Hepatocyte (in vitro differentiated cells): ENCODE measurements around the gene PSG4. TPM values are rescaled to one million over a fixed set of nuclear protein-coding genes. Genes with fewer than 3 reads are reported as not detected.
"Not testable (repeated sequence)": the region's sequence is repeated elsewhere in the genome, so short reads cannot be mapped to it uniquely, and the experiment has no call there.

ENCODE experiments used
- DNase-seq: peaks from one replicate; pipeline ENCODE4 v3.0.0-alpha.2; 2016; ENCODE audit warnings: low spot score
- H2AFZ ChIP-seq: fragments of 200-600 bp; sonication (generic); 2 replicates; pipeline ENCODE4 v1.6.0; 2016; ENCODE audit warnings: antibody characterized with exemption, mild to moderate bottlenecking
- H3K27ac ChIP-seq: fragments of 200-600 bp; sonication (generic); 2 replicates; pipeline ENCODE4 v1.5.1; 2016; ENCODE audit warnings: mild to moderate bottlenecking
- H3K27me3 ChIP-seq: fragments of 200-600 bp; sonication (generic); 2 replicates; pipeline ENCODE4 v1.6.1; 2016
- H3K36me3 ChIP-seq: fragments of 200-600 bp; sonication (generic); replicated peaks from 2 replicates; pipeline ENCODE4 v1.5.1; 2016; ENCODE audit warnings: low read depth; ENCODE audit not compliant: insufficient read depth
- H3K4me1 ChIP-seq: fragments of 200-600 bp; sonication (generic); 2 replicates; pipeline ENCODE4 v1.5.1; 2016; ENCODE audit warnings: mild to moderate bottlenecking, moderate library complexity; ENCODE audit not compliant: insufficient read depth
- H3K4me2 ChIP-seq: fragments of 200-600 bp; sonication (generic); 2 replicates; pipeline ENCODE4 v1.6.0; 2016
- H3K4me3 ChIP-seq: fragments of 200-600 bp; sonication (generic); 2 replicates; pipeline ENCODE4 v1.5.1; 2016; ENCODE audit warnings: mild to moderate bottlenecking
- H3K79me2 ChIP-seq: fragments of 200-600 bp; sonication (generic); 2 replicates; pipeline ENCODE4 v1.6.0; 2017; ENCODE audit warnings: mild to moderate bottlenecking
- H3K9me2 ChIP-seq: fragments of 200-600 bp; sonication (generic); replicated peaks from 2 replicates; pipeline ENCODE4 v1.6.0; 2017; ENCODE audit warnings: mild to moderate bottlenecking; ENCODE audit not compliant: insufficient read depth
- H3K9me3 ChIP-seq: fragments of 200-600 bp; sonication (generic); 2 replicates; pipeline ENCODE4 v1.5.1; 2016; ENCODE audit warnings: low read depth, mild to moderate bottlenecking
- H4K20me1 ChIP-seq: fragments of 200-600 bp; sonication (generic); 2 replicates; pipeline ENCODE4 v1.6.0; 2016; ENCODE audit warnings: mild to moderate bottlenecking; ENCODE audit not compliant: insufficient read depth, poor library complexity, severe bottlenecking
- CTCF ChIP-seq: fragments of 200-600 bp; sonication (generic); IDR thresholded peaks from 2 replicates; pipeline ENCODE4 v1.5.1; 2016; ENCODE audit warnings: antibody characterized with exemption, mild to moderate bottlenecking; ENCODE audit not compliant: poor library complexity
- EZH2 ChIP-seq: fragments of 200-600 bp; sonication (generic); IDR thresholded peaks from 2 replicates; pipeline ENCODE4 v1.6.1; 2016; ENCODE audit warnings: antibody characterized with exemption, mild to moderate bottlenecking, borderline replicate concordance
- EZH2phosphoT487 ChIP-seq: fragments of 200-600 bp; sonication (generic); IDR thresholded peaks from one replicate; pipeline ENCODE4 v1.6.1; 2018; ENCODE audit warnings: antibody characterized with exemption, mild to moderate bottlenecking, low read depth, moderate library complexity; ENCODE audit not compliant: unreplicated experiment, severe bottlenecking
- WGBS: methylation state at CpG from one replicate; pipeline ENCODE4 v1.1.6; 2016; ENCODE audit warnings: low lambda C conversion rate; ENCODE audit errors: missing lambda C conversion rate; 5-methylcytosine and 5-hydroxymethylcytosine counted together
- polyA plus RNA-seq: library from polyadenylated mRNA; unstranded; fragments of >200 nt; fragmentation: Nextera tagmentation; extraction: Ambion mirVana; gene quantifications from 2 replicates; pipeline ENCODE4 v1.2.1, GENCODE V29; 2016
- total RNA-seq: library from RNA; depleted of rRNA; stranded (reverse); fragments of >200 nt; gene quantifications from 2 replicates; pipeline ENCODE4 v1.2.3, GENCODE V29; 2014

Gene PSG4
- total and polyA plus RNA-seq, 2 experiments from 2014 or later: not detected

- Histone ChIP-seq H3K27ac (no peak overlapping the region), H3K9me3 (no peaks in the 10 kb centered on the region), H3K79me2 (no peaks in the 10 kb centered on the region), H4K20me1 (no peaks in the 10 kb centered on the region), H3K4me3 (no peak overlapping the region), H3K9me2 (no peaks in the 10 kb centered on the region), H3K4me1 (no peaks in the 10 kb centered on the region), H2AFZ (no peak overlapping the region), H3K27me3 (no peaks in the 10 kb centered on the region), H3K4me2 (no peak overlapping the region), H3K36me3 (no peaks in the 10 kb centered on the region)
- TF ChIP-seq CTCF (no peak), EZH2phosphoT487 (no peak), EZH2 (no peak)
- WGBS: 74% methylated on average over 2 of the region's 2 CpGs
- no peak for DNase-seq
Observed at GRCh38 chr19:43229315-43229714, 23.9 kb upstream of the PSG4 start.

- not testable (repeated sequence) for H3K4me2 ChIP-seq, H4K20me1 ChIP-seq, H3K9me2 ChIP-seq, H3K27ac ChIP-seq, H2AFZ ChIP-seq, H3K27me3 ChIP-seq, DNase-seq, H3K79me2 ChIP-seq, H3K9me3 ChIP-seq, H3K36me3 ChIP-seq, H3K4me1 ChIP-seq, H3K4me3 ChIP-seq
- 50% methylated on average over 2 of the region's 2 CpGs for WGBS
Observed at GRCh38 chr19:43228730-43229129, 23.3 kb upstream of the PSG4 start.

DNA sequence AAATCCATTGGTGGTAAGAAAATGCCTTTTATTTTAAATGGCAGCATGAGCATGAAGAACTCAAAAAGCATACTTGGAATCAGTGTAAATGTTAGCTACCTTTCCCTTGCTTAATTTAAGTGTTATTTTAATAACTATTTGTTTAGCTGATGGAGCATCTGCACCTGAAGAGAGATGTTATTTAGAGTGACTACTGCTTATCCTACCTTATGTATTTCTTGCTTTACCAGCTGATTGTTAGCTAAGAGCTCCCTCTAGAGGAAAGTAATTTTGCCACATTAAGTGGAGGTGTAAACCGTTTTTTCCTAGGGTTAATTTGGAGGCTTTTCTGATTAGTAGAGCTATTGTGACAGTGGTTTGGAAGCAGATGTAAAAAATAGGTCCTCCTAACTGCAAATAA lies 21.5 kb upstream of the PSG4 start:
- not testable (repeated sequence) for H3K4me3 ChIP-seq, H3K36me3 ChIP-seq, H3K27me3 ChIP-seq, H3K27ac ChIP-seq, H3K4me2 ChIP-seq, H4K20me1 ChIP-seq, H3K9me2 ChIP-seq, H3K4me1 ChIP-seq, H3K9me3 ChIP-seq, H3K79me2 ChIP-seq, DNase-seq, H2AFZ ChIP-seq
- whole genome bisulfite sequencing: 50% methylated on average over 1 of the region's 1 CpG

DNA sequence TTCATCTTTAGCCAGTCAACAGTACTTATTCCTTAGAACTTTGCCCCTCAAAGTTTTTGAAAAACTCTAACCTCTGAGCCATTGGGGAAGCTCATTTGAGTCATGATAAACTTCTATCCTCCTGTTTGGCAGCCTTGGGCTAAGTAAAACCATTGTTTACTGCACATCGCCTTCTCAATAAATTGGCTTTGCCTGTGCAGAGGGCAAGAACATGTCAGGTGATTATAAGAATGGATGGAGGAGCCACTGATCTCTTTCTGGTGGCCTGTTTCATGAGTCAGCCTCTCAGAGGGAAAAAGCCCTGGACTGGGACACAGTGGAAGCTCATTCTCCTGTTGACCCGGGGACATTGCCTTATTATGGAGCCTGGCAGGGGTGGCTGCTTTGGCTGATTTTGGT lies 19.4 kb upstream of the PSG4 start:
- H3K4me2 ChIP-seq: no peak overlapping the region
- no peaks in the 10 kb centered on the region for H3K79me2 ChIP-seq
- WGBS: 79% methylated on average over 2 of the region's 2 CpGs
- no peaks in the 10 kb centered on the region for H3K27me3 ChIP-seq
- H3K4me3 ChIP-seq: no peak overlapping the region
- TF ChIP-seq EZH2 (no peak), CTCF (no peak), EZH2phosphoT487 (no peak)
- no peak overlapping the region for H3K27ac ChIP-seq
- H3K9me2 ChIP-seq: no peaks in the 10 kb centered on the region
- no peaks in the 10 kb centered on the region for H3K4me1 ChIP-seq
- no peak for DNase-seq
- H4K20me1 ChIP-seq: no peaks in the 10 kb centered on the region
- no peaks in the 10 kb centered on the region for H3K36me3 ChIP-seq
- no peaks in the 10 kb centered on the region for H3K9me3 ChIP-seq
- H2AFZ ChIP-seq: no peak overlapping the region

DNA sequence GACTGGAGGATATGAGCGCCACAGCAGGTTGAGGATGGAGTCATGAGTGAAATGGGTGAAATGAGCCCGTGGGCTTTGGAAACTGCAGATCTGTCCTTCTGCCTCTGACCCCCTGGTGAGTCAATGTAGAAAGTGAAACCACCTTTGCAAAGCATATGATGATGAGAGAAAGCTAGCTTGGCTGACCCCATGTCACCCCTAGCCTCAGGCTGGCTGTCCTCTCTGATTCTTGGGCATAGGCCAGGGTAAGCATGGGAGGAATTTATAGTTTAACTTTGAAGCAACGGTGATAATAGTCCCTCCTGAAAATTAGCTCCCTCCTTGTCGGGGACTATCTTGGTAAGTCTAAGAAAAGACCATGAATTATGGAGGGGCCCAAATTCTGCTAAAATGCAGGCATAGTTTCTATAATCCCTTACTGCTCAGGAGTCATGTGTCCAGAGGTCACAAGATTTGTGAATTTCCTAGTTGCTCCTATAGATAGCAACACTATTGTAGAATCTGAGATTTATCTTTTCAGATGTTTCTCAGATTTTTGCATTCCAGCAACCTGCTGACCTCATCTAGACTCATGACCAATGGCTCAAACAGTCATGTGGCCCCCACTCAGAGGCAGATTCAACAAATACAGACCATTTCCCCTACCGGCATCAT lies 18.9 kb upstream of the PSG4 start:
- not testable (repeated sequence) for H3K27ac ChIP-seq, H3K27me3 ChIP-seq, H2AFZ ChIP-seq, H3K4me2 ChIP-seq, H3K9me2 ChIP-seq, H3K4me1 ChIP-seq, H4K20me1 ChIP-seq, H3K79me2 ChIP-seq, H3K4me3 ChIP-seq, DNase-seq, H3K9me3 ChIP-seq, H3K36me3 ChIP-seq
- 62% methylated on average over 5 of the region's 5 CpGs for WGBS

- not testable (repeated sequence) for H3K27ac ChIP-seq, H3K4me2 ChIP-seq, H3K79me2 ChIP-seq, DNase-seq, H3K27me3 ChIP-seq, H2AFZ ChIP-seq, H3K4me1 ChIP-seq, H3K4me3 ChIP-seq, H3K9me2 ChIP-seq, H3K36me3 ChIP-seq, H3K9me3 ChIP-seq, H4K20me1 ChIP-seq
- WGBS: 92% methylated on average over 5 of the region's 22 CpGs
Observed at GRCh38 chr19:43221891-43222290, 16.5 kb upstream of the PSG4 start.

GRCh38 chr19:43219136-43219535 lies 13.7 kb upstream of the PSG4 start:
- H3K4me2 ChIP-seq, DNase-seq, H4K20me1 ChIP-seq, H3K4me3 ChIP-seq, H3K27me3 ChIP-seq, H2AFZ ChIP-seq, H3K27ac ChIP-seq, H3K4me1 ChIP-seq, H3K9me3 ChIP-seq, H3K79me2 ChIP-seq, H3K9me2 ChIP-seq, H3K36me3 ChIP-seq: not testable (repeated sequence)
- WGBS: 55% methylated on average over 4 of the region's 4 CpGs
